Naive thymus-derived CD4-positive, alpha-beta T cell (primary cell): Measurements from ENCODE around the gene ERGIC1. TPM values are rescaled to one million over a fixed set of nuclear protein-coding genes. Genes with fewer than 3 reads are reported as not detected.

Experiments used
- ATAC-seq: fragments of 150-1000 bp; cut with Tn5 transposase; 2 replicates; pipeline ENCODE4 v1.10.0; 2021; ENCODE audit warnings: mild to moderate bottlenecking, moderate library complexity
- CTCF ChIA-PET: fragments of 350-600 bp; sonication (Branson Sonifier 250); formaldehyde crosslinking; loops from one replicate; lab custom pipeline; 2021; ENCODE audit warnings: antibody characterized with exemption; lab: Charles Lee
- POLR2A ChIA-PET: fragments of 350-600 bp; sonication (Branson Sonifier 250); formaldehyde crosslinking; loops from one replicate; lab custom pipeline; 2021; ENCODE audit warnings: antibody characterized with exemption, inconsistent platforms; lab: Charles Lee
- DNase-seq, 9 donors: peaks; one replicate each; pipeline versions ENCODE4 v3.0.0 to v3.0.0-alpha.2; 2020 to 2022; ENCODE audit warnings: mixed read lengths in 1 of 9
- H3K27ac ChIP-seq: one replicate; pipeline ENCODE4 v1.7.0; 2013; ENCODE audit warnings: mild to moderate bottlenecking, low read depth, low read length, moderate library complexity
- H3K27me3 ChIP-seq, 2 donors: one replicate each; pipeline ENCODE4 v1.7.0; 2013; ENCODE audit warnings: low read length in 2 of 2, mild to moderate bottlenecking in 2 of 2, moderate library complexity in 2 of 2; ENCODE audit not compliant: control insufficient read depth in 2 of 2, insufficient read depth in 2 of 2
- H3K36me3 ChIP-seq, 3 experiments: 1 replicate in 2 of 3; 2 replicates in 1 of 3; pipeline ENCODE4 v1.7.0; 2013; ENCODE audit warnings: low read length in 3 of 3, mild to moderate bottlenecking in 3 of 3, moderate library complexity in 1 of 3; ENCODE audit not compliant: insufficient read depth in 3 of 3, control insufficient read depth in 2 of 3
- H3K4me1 ChIP-seq, 2 donors: one replicate each; pipeline ENCODE4 v1.7.0; 2013; ENCODE audit warnings: low read length in 2 of 2, mild to moderate bottlenecking in 2 of 2, moderate library complexity in 1 of 2; ENCODE audit not compliant: control insufficient read depth in 2 of 2, insufficient read depth in 2 of 2
- H3K4me3 ChIP-seq: 2 replicates; pipeline ENCODE4 v1.7.0; 2013; ENCODE audit warnings: mild to moderate bottlenecking, low read length
- H3K9me3 ChIP-seq, 3 experiments: 1 replicate in 2 of 3; 2 replicates in 1 of 3; pipeline ENCODE4 v1.7.0; 2013; ENCODE audit warnings: low read length in 3 of 3; ENCODE audit not compliant: control insufficient read depth in 2 of 3
- H3K27ac Mint-ChIP-seq, 9 donors: one replicate each; pipeline ENCODE4 v1.8.0; 2020 to 2022; ENCODE audit warnings: mixed read lengths in 9 of 9, mild to moderate bottlenecking in 8 of 9, moderate library complexity in 5 of 9, inconsistent platforms in 2 of 9
- H3K27me3 Mint-ChIP-seq, 5 donors: one replicate each; pipeline ENCODE4 v1.8.0; 2021 to 2022; ENCODE audit warnings: mixed read lengths in 5 of 5, mild to moderate bottlenecking in 1 of 5
- H3K36me3 Mint-ChIP-seq, 5 donors: one replicate each; pipeline ENCODE4 v1.8.0; 2020 to 2022; ENCODE audit warnings: mixed read lengths in 5 of 5, mild to moderate bottlenecking in 3 of 5, inconsistent platforms in 1 of 5
- H3K4me1 Mint-ChIP-seq, 7 donors: one replicate each; pipeline ENCODE4 v1.8.0; 2020 to 2022; ENCODE audit warnings: mixed read lengths in 7 of 7, mild to moderate bottlenecking in 3 of 7, inconsistent platforms in 1 of 7
- H3K4me3 Mint-ChIP-seq, 10 donors: one replicate each; pipeline ENCODE4 v1.8.0; 2020 to 2022; ENCODE audit warnings: mild to moderate bottlenecking in 10 of 10, mixed read lengths in 10 of 10, moderate library complexity in 6 of 10, inconsistent platforms in 2 of 10
- H3K9me3 Mint-ChIP-seq, 11 donors: one replicate each; pipeline ENCODE4 v1.8.0; 2020 to 2022; ENCODE audit warnings: mixed read lengths in 11 of 11, mild to moderate bottlenecking in 4 of 11, inconsistent platforms in 1 of 11, moderate library complexity in 1 of 11
- intact Hi-C, 2 donors: fragments of 100-400 bp; cut with micrococcal nuclease; formaldehyde crosslinking; loops; one replicate each; pipeline ENCODE4 v1.15.1; 2023
- polyA plus RNA-seq, 2 donors: library from polyadenylated mRNA; unstranded; fragments of 300-500 nt; fragmentation: Illumina TruSeq; gene quantifications; one replicate each; pipeline ENCODE4 v1.2.3, GENCODE V29; 2021
- total RNA-seq, 6 experiments: library from RNA in 5 of 6; stranded (reverse) in 5 of 6; gene quantifications; 1 replicate in 5 of 6; 2 replicates in 1 of 6; pipeline ENCODE4 v1.2.3 and lab custom pipeline; 2021 to 2026

ERGIC1 gene
- total and polyA plus RNA-seq, 7 experiments from 2014 or later, result 18.3 to 71.3 (median 50.0) TPM

DNA sequence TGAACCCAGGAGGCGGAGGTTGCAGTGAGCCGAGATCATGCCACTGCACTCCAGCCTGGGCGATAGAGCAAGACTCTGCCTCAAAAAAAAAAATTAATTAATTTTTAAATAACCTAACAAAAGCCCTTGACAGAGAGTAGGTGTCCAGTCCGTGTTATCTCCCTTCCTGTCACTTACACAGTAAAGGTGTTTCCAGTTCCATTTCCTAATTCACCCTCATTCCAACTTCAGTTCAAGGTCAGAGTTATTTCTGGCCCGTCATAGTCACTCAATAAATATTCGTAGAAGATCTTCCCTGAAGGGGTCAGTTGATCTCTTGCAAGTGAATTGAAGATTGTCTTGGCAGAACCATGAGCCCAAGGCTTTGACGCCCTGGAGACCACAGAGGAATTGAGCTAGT is 16.4 kb upstream of the ERGIC1 start:
- intact Hi-C loops, result no loop called here
- Mint-ChIP-seq H3K9me3 (peaks cover 0 to 2% (median 0%) of the 10 kb centered on the region in 11 donors), H3K27ac (no peak overlapping the region), H3K27me3 (peaks cover 0 to 14% (median 0%) of the 10 kb centered on the region in 5 donors), H3K36me3 (no peaks in the 10 kb centered on the region), H3K4me1 (peaks cover 0 to 2% (median 0%) of the 10 kb centered on the region in 7 donors), H3K4me3 (no peak overlapping the region)
- ChIA-PET POLR2A (no interaction called here), CTCF (no interaction called here)
- ATAC-seq, result no peak
- no peak overlapping the region for H3K27ac ChIP-seq
- H3K36me3 ChIP-seq, result no peaks in the 10 kb centered on the region
- DNase-seq, result no peak
- no peak overlapping the region for H3K4me3 ChIP-seq
- no peaks in the 10 kb centered on the region for H3K27me3 ChIP-seq
- H3K9me3 ChIP-seq, result no peaks in the 10 kb centered on the region
- H3K4me1 ChIP-seq, result no peaks in the 10 kb centered on the region

DNA sequence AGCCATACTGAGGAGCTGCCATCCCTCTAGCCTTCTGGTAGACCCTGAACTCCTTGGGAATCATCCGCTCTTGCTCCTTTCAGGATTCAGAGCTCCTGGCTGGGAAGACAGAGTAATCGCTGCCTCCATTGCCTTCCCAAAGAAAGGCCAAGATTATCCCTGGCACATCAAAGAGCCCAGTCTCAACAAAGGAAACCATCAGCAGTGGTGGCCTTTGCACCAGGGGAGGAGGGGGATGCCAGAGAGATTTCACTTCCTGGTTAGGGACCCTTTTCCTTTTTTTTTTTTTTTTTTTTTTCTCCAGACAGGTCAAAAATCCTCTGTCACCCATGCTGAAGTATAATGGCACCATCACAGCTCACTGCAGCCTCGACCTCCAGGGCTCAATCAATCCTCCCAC is 16.0 kb upstream of the ERGIC1 start:
- peaks cover 0 to 2% (median 0%) of the 10 kb centered on the region in 7 donors for H3K4me1 Mint-ChIP-seq
- no peak for ATAC-seq
- Histone ChIP-seq H3K36me3 (no peaks in the 10 kb centered on the region), H3K4me1 (no peaks in the 10 kb centered on the region), H3K4me3 (no peak overlapping the region), H3K27ac (no peak overlapping the region), H3K9me3 (no peaks in the 10 kb centered on the region), H3K27me3 (no peaks in the 10 kb centered on the region)
- peaks cover 0 to 2% (median 0%) of the 10 kb centered on the region in 11 donors for H3K9me3 Mint-ChIP-seq
- ChIA-PET CTCF (no interaction called here), POLR2A (no interaction called here)
- H3K36me3 Mint-ChIP-seq, result no peaks in the 10 kb centered on the region
- H3K27ac Mint-ChIP-seq, result no peak overlapping the region
- no peak for DNase-seq
- intact Hi-C loops, result no loop called here
- H3K27me3 Mint-ChIP-seq, result peaks cover 0 to 14% (median 0%) of the 10 kb centered on the region in 5 donors
- H3K4me3 Mint-ChIP-seq, result no peak overlapping the region

DNA sequence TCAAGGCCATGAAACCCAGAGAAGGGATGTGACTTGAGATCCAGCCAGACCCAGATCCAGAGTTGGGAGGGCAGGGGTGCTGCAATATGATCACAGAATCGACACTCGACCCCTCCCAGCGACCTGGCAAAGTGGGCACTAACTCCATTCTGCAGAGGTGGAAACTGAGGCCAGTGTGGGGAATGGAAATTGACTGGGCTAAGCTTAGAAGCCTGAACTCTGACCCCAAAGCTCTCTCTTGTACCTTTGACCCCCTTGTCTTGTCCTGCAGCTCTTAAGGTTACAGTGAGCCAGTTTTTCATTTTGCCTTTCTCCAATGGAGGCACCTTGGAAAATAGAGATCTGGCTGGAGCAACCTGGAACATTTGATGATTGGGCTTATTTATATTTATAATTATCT is 14.5 kb upstream of the ERGIC1 start:
- H3K36me3 ChIP-seq, result no peaks in the 10 kb centered on the region
- no peak for DNase-seq
- peaks cover 0 to 2% (median 0%) of the 10 kb centered on the region in 7 donors for H3K4me1 Mint-ChIP-seq
- peaks cover 0 to 2% (median 0%) of the 10 kb centered on the region in 11 donors for H3K9me3 Mint-ChIP-seq
- no peak overlapping the region for H3K27ac ChIP-seq
- peaks cover 0 to 11% (median 0%) of the 10 kb centered on the region in 5 donors for H3K27me3 Mint-ChIP-seq
- no peaks in the 10 kb centered on the region for H3K36me3 Mint-ChIP-seq
- no peaks in the 10 kb centered on the region for H3K9me3 ChIP-seq
- H3K27ac Mint-ChIP-seq, result no peak overlapping the region
- POLR2A ChIA-PET, result no interaction called here
- no peaks in the 10 kb centered on the region for H3K4me1 ChIP-seq
- no peak for ATAC-seq
- no peak overlapping the region for H3K4me3 Mint-ChIP-seq
- no peak overlapping the region for H3K4me3 ChIP-seq
- intact Hi-C loops, result no loop called here
- CTCF ChIA-PET, result no interaction called here
- no peaks in the 10 kb centered on the region for H3K27me3 ChIP-seq

DNA sequence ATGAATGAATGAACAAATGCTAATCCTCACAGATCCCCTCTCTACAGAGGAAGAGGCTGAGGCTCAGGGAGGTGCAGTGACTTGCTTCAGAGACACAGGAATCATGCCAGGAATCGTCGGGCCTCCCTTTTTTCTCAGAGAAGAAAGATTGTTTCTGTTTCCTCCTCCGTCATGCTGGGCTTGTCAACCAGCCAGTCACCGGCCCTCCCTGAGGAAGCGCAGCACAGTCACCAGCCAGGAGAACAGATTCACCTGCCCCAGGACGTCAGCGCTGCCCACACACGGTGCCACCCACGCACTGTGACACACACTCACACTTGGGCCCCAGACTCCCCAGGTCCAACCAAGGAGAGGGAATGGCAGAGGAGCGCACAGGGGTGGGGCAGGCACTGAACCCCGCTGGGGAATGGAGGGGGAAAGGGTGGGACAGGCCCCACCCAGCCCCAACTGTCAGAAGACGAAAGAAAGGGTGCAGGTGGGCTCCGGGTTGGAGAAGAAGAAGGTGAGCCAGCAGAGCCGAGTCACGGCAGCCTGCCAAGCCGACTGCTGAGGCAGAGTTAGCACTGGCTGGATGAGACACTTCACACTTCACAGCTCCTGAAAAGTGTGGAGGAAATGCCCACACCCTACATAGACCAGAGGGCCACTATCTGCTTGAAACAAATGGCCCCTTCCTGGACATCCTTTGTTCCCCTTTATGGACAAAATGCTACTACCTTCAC is 13.8 kb upstream of the ERGIC1 start:
- no peaks in the 10 kb centered on the region for H3K36me3 ChIP-seq
- no peak for DNase-seq
- Mint-ChIP-seq H3K27ac (no peak overlapping the region), H3K4me1 (no peaks in the 10 kb centered on the region), H3K27me3 (peaks cover 0 to 9% (median 0%) of the 10 kb centered on the region in 5 donors), H3K4me3 (no peak overlapping the region), H3K36me3 (peaks cover 1 to 2% (median 1%) of the 10 kb centered on the region in 5 donors), H3K9me3 (peaks cover 0 to 8% (median 2%) of the 10 kb centered on the region in 11 donors)
- intact Hi-C loops, result no loop called here
- H3K27me3 ChIP-seq, result no peaks in the 10 kb centered on the region
- ChIA-PET POLR2A (no interaction called here), CTCF (no interaction called here)
- H3K27ac ChIP-seq, result no peak overlapping the region
- no peak for ATAC-seq
- no peaks in the 10 kb centered on the region for H3K4me1 ChIP-seq
- no peaks in the 10 kb centered on the region for H3K9me3 ChIP-seq
- no peak overlapping the region for H3K4me3 ChIP-seq

DNA sequence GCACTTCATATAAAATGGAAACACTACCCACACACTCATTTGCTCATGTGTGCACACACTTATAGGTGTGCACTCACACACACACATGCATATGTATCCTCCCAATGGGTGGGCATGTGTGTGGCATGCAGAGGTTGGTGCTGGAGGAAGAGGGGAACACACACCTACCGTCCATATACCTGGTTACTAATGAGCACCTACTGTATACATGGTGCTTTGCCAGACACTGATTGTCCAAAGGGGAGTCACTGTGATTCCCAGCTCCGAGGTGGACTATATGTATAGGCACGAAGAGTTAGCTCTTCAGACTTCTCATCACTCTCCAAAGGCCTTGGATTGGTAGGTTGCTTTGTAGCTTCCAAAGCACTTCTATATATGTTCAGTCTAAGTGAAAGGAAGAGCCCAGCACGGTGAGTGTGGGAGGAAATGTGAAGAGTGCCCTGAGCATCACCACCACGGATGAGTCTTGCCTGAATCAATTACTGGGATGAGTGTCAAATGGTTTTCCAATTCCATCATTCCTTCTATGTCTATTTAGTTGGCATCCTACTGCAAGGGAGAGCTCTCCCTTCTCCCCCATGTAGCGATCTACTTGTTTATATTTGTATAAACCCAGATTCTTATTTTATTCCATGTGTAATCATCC is 12.6 kb upstream of the ERGIC1 start:
- no peaks in the 10 kb centered on the region for H3K4me1 Mint-ChIP-seq
- peaks cover 4 to 12% (median 7%) of the 10 kb centered on the region in 5 donors for H3K36me3 Mint-ChIP-seq
- H3K27ac Mint-ChIP-seq, result no peak overlapping the region
- POLR2A ChIA-PET, result no interaction called here
- CTCF ChIA-PET, result interaction anchor here (0.9 kb wide), 1 partner anchor 111 kb away, joined by 3 read pairs; no protein-coding TSS in a partner anchor
- DNase-seq (no peak), ATAC-seq (no peak)
- H3K4me1 ChIP-seq, result no peaks in the 10 kb centered on the region
- no peak overlapping the region for H3K4me3 Mint-ChIP-seq
- peaks cover 0 to 11% (median 0%) of the 10 kb centered on the region in 3 experiments for H3K9me3 ChIP-seq
- intact Hi-C loops, result no loop called here
- H3K27ac ChIP-seq, result no peak overlapping the region
- H3K4me3 ChIP-seq, result no peak overlapping the region
- no peaks in the 10 kb centered on the region for H3K36me3 ChIP-seq
- peaks cover 0 to 20% (median 13%) of the 10 kb centered on the region in 11 donors for H3K9me3 Mint-ChIP-seq
- H3K27me3 ChIP-seq, result no peaks in the 10 kb centered on the region
- peaks cover 0 to 2% (median 0%) of the 10 kb centered on the region in 5 donors for H3K27me3 Mint-ChIP-seq

DNA sequence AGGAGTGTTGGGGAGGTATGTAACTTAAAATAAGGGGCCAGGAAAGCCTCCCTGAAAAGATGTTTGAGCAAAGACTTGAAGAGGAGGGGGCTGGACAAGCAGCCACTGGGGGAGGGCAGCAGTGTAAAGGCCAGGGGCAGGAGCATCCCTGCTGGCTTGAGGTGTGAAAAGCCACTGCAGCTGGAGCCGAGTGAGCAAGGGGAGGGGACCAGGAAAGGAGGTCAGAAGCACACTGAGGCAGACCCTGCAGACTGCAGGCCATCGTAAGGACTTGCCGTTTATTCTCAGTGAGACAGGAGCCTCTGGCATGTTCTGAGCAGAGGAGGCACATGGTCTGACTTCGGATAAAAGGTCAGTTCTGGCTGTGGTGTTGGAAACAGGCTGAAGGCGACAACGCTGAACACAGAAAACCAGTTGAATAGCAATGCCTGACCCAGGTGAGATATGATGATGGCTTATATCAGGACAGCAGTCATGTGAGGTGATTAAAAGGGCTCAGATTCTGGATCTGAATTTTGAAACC is 10.2 kb upstream of the ERGIC1 start:
- Mint-ChIP-seq H3K9me3 (peaks cover 2 to 25% (median 14%) of the 10 kb centered on the region in 11 donors), H3K36me3 (peaks cover 4 to 16% (median 9%) of the 10 kb centered on the region in 5 donors), H3K4me3 (no peak overlapping the region), H3K27me3 (no peaks in the 10 kb centered on the region), H3K27ac (no peak overlapping the region), H3K4me1 (peaks cover 0 to 3% (median 0%) of the 10 kb centered on the region in 7 donors)
- Histone ChIP-seq H3K36me3 (no peaks in the 10 kb centered on the region), H3K4me3 (no peak overlapping the region), H3K27me3 (no peaks in the 10 kb centered on the region), H3K4me1 (no peaks in the 10 kb centered on the region), H3K9me3 (peaks cover 0 to 11% (median 0%) of the 10 kb centered on the region in 3 experiments), H3K27ac (no peak overlapping the region)
- CTCF ChIA-PET, result no interaction called here
- POLR2A ChIA-PET, result no interaction called here
- ATAC-seq, result no peak
- DNase-seq, result no peak
- intact Hi-C loops, result no loop called here
